ENCODE data around the gene ANP32E. TPM values are rescaled to one million over a fixed set of nuclear protein-coding genes. Genes with fewer than 3 reads are reported as not detected.

The ANP32E gene
- total RNA-seq, 1 donor from 2014 or later = 27.9 TPM

DNA sequence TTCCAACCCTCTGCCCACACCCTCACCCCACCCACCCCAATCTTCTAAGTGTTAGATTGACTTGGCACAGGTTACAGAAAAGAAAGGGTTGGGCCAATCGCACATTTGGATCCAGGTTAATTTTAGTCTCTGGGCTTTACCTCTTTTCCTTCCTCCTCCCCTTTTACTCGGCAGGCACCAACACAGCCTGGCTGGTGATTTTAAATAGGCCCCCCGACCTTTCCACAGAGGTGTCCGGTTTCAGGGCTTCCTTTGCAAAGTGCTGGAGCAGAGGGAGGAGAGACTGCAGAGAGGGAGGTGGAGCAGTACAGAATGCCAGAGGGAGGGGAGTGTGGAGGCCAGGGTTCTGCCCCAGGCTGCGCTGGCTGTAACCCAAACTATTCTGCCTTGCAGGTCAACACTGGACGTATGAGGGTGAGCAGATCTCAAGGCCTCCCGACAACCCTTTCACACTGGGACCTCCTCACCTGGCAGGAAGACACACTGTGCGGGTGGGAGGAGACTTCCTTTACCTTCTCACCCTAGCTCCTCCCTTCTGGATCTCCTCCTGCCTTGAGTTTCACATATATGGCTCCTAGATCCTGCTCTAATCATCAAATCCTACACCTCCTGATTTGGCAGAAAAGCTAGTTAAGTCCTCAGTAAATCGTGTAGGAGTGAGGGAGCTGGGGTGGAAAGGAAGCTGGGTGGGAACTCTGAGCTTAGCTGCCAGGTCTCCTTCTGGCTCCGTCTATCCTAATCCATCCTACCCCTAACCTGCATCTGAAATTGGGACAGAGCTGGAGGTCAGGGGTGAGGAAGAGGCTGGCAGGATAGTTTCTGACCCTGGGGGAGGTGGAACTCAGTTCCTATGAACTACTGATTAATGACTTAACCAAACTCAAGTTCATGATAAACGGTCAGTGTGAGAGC lies 24.1 kb upstream of the ANP32E start:
- Histone ChIP-seq H3K27me3 (ENCODE audit: low read depth) (peaks cover 16% of the 10 kb centered on the region), H3K36me3 (peaks cover 11% of the 10 kb centered on the region), H3K4me3 (peak overlapping the region; percentile 14), H3K4me1 (peaks cover 17% of the 10 kb centered on the region), H3K27ac (peak overlapping the region; percentile 62), H3K9me3 (no peaks in the 10 kb centered on the region)
- TF ChIP-seq, protein P1, sequence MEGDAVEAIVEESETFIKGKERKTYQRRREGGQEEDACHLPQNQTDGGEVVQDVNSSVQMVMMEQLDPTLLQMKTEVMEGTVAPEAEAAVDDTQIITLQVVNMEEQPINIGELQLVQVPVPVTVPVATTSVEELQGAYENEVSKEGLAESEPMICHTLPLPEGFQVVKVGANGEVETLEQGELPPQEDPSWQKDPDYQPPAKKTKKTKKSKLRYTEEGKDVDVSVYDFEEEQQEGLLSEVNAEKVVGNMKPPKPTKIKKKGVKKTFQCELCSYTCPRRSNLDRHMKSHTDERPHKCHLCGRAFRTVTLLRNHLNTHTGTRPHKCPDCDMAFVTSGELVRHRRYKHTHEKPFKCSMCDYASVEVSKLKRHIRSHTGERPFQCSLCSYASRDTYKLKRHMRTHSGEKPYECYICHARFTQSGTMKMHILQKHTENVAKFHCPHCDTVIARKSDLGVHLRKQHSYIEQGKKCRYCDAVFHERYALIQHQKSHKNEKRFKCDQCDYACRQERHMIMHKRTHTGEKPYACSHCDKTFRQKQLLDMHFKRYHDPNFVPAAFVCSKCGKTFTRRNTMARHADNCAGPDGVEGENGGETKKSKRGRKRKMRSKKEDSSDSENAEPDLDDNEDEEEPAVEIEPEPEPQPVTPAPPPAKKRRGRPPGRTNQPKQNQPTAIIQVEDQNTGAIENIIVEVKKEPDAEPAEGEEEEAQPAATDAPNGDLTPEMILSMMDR (IDR thresholded peaks at IDR 0.05) = no peak
- intact Hi-C loops (cut with DNase I) = no loop called here
- ATAC-seq = peak; percentile 85 to 87
- peak; percentile 81 for DNase-seq

DNA sequence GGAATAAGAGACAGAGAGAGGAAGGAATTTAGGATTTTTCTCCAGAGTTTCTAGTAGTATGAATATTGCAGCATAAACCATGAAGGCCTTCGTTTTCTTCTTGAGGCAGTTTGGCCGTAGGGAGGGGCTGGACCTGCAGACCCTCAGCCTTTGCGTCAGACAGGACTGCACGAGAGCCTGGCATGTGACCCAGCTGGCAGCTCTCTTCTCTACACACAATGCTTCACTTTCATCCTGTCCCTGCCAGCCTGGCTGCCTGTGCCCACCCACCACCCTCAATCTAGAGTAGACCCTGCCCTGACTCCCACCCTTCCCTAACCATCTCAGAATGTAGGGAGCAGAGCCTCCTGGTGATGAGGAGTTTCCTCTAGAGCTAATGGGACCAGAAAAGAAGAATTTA lies 23.3 kb upstream of the ANP32E start:
- no peak for DNase-seq
- peaks cover 17% of the 10 kb centered on the region for H3K4me1 ChIP-seq

DNA sequence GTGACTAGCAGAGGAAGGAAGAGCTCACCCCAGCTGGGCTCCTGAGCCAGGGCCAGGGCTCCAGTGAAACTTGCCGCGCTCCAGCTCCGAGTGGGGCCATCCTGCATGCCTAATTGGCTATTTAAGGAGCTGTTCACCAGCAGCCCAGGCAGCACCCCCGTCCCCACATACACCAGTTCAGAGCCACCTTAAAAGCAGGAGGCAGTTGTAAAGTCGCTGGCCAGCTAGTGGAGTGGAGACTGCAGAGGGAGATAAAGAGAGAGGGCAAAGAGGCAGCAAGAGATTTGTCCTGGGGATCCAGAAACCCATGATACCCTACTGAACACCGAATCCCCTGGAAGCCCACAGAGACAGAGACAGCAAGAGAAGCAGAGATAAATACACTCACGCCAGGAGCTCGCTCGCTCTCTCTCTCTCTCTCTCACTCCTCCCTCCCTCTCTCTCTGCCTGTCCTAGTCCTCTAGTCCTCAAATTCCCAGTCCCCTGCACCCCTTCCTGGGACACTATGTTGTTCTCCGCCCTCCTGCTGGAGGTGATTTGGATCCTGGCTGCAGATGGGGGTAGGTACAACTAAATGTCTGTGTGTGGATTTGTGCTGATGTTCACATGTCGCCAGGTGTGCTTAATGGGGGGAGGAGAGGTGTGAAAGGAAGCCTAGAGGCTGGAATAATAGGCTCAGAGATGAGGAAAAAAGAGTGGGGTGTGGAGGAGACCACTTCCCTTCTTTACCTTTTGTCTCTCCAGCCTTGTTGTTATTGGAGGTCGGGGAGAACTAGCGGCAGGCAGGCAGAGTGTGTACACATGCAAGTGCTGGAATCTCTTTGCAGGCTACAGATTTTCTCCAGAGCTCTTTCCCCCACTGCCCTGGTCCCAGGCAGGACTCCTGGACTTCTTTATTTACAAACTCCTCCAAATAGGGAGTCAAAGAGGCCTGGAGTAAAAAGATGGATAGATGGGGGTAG lies 22.0 kb upstream of the ANP32E start, which contains the start of gene CA14:
CA14 (plus strand) TSS at position 151 of the 962 bp plus-strand sequence; CDS start at position 506, 355 bp downstream.
- Histone ChIP-seq H3K9me3 (no peaks in the 10 kb centered on the region), H3K27me3 (ENCODE audit: low read depth) (peaks cover 16% of the 10 kb centered on the region), H3K36me3 (no peaks in the 10 kb centered on the region), H3K4me1 (peaks cover 17% of the 10 kb centered on the region), H3K4me3 (no peak within 1 kb of the TSS), H3K27ac (no peak within 1 kb of the TSS)
- TF ChIP-seq, protein P1 (IDR thresholded peaks at IDR 0.05) = no peak
- intact Hi-C loops (cut with DNase I) = no loop called here
- no peak for ATAC-seq
- DNase-seq = no peak

More for the DNA sequence above, 23.3 kb upstream of the ANP32E start:
- no peaks in the 10 kb centered on the region for H3K9me3 ChIP-seq
- peaks cover 3% of the 10 kb centered on the region for H3K36me3 ChIP-seq
- TF ChIP-seq, protein P1 (IDR thresholded peaks at IDR 0.05) = no peak
- no peak for ATAC-seq
- H3K27me3 ChIP-seq (ENCODE audit: low read depth) = peaks cover 16% of the 10 kb centered on the region
- intact Hi-C loops (cut with DNase I) = no loop called here
- no peak overlapping the region for H3K4me3 ChIP-seq
- peak overlapping the region; percentile 62 for H3K27ac ChIP-seq

DNA sequence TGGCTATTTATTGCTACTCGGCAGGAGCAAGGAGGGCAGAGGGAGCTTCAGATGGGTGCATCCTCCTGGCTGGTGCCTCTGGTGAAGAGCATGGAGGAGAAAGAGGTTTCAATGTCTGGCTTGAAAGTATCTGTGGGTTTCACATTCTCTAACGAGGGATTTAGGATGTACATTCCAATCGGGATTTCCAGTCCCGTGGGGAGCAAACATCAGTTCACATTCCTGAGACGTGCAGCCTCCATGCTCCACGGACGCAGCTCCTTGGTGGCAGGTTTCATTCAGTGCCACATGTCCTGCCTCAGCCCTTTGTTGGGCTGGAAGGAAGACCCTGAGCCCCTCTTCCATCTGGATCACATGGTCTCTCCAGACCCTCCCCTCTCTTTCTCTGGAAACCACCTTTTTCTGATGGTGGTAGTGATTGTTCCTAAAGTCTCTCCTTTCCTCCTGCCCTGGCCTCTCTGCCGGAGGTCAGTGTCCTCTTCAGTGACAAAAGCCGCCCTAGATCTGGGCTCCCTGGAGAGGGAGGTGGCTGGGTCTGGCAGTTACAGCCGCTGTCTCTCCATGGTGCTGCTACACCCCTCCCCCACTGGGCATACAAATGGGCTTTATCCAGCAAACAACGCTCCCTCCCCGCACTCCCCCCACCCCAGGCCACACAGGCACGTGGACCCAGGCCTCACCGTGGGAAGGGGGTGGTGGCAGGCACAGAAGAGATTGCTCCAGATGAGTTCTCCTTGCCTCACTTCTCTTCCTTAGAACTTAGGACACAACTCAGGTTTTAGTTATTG lies 20.8 kb upstream of the ANP32E start:
- intact Hi-C loops (cut with DNase I) = no loop called here
- peaks cover 17% of the 10 kb centered on the region for H3K4me1 ChIP-seq
- H3K36me3 ChIP-seq = no peaks in the 10 kb centered on the region
- H3K27ac ChIP-seq = no peak overlapping the region
- no peak overlapping the region for H3K4me3 ChIP-seq
- H3K27me3 ChIP-seq (ENCODE audit: low read depth) = peaks cover 16% of the 10 kb centered on the region
- no peaks in the 10 kb centered on the region for H3K9me3 ChIP-seq
- TF ChIP-seq, protein P1 (IDR thresholded peaks at IDR 0.05) = no peak
- no peak for ATAC-seq
- no peak for DNase-seq

DNA sequence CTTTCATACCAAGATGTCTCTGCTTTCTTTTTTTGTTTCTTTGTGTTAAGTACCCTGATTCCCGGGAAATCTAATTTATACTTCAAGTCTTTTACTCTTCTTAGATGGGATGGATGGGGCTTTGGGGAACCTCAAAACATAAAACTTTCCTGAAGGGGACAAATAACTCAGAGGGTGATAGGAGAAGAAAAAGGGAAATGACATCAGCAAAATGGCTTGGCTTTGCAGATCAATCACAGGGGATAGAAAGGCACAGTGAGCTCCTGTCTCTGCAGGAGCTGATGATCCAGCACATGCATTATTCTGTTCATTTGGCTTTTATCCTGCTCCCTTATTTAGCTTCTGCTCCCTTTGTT lies 20.3 kb upstream of the ANP32E start:
- intact Hi-C loops (cut with DNase I) = no loop called here
- Histone ChIP-seq H3K36me3 (no peaks in the 10 kb centered on the region), H3K4me3 (peak overlapping the region; percentile 44), H3K4me1 (peaks cover 17% of the 10 kb centered on the region), H3K27me3 (ENCODE audit: low read depth) (peaks cover 16% of the 10 kb centered on the region), H3K9me3 (no peaks in the 10 kb centered on the region), H3K27ac (peak overlapping the region; percentile 72)
- TF ChIP-seq, protein P1 (IDR thresholded peaks at IDR 0.05) = no peak
- DNase-seq = no peak
- ATAC-seq = no peak

All from lower lobe of right lung (tissue), 2 donors.